GM12878 (cell line): ENCODE data around the gene PLEKHH1. TPM values are rescaled to one million over a fixed set of nuclear protein-coding genes. Genes with fewer than 3 reads are reported as not detected.

Experiments
- ATAC-seq: fragments of 200-7000 bp; cut with Tn5 transposase; 3 replicates; pipeline ENCODE4 v1.9.1; 2020; ENCODE audit warnings: mild to moderate bottlenecking, moderate library complexity
- BruUV-seq: library from RNA; stranded (reverse); fragments of 400-500 nt; replicated peaks from 2 replicates; lab custom pipeline; 2021; lab: Mats Ljungman, UMichigan
- CTCF ChIA-PET: fragments of 300-600 bp; sonication (Branson Sonifier 250); formaldehyde crosslinking; extraction: SDS; loops from one replicate; lab custom pipeline; 2021; ENCODE audit warnings: inconsistent platforms; lab: Yijun Ruan, JAX
- POLR2A ChIA-PET: fragments of 350-600 bp; formaldehyde crosslinking; extraction: SDS; loops from one replicate; lab custom pipeline; 2021; ENCODE audit warnings: inconsistent platforms; lab: Charles Lee
- RAD21 ChIA-PET: fragments of 300-600 bp; sonication (Branson Sonifier 250); formaldehyde crosslinking; loops from one replicate; lab custom pipeline; 2023; ENCODE audit warnings: antibody characterized with exemption; ENCODE audit not compliant: unreplicated experiment; lab: Charles Lee
- SMC1A ChIA-PET: fragments of 300-600 bp; sonication (Branson Sonifier 250); formaldehyde crosslinking; loops from one replicate; lab custom pipeline; 2023; ENCODE audit not compliant: unreplicated experiment, uncharacterized antibody; lab: Charles Lee
- DNase-seq: peaks from one replicate; pipeline ENCODE4 v3.0.0-alpha.2; 2011; ENCODE audit warnings: low read depth, low spot score
- FAIRE-seq: peaks from 3 replicates; lab custom pipeline; 2011; peaks lifted over from hg19 to GRCh38; lab: Jason Lieb, UNC
- H2AFZ ChIP-seq: 2 replicates; pipeline ENCODE4 v1.6.0; 2011; ENCODE audit warnings: low read depth, low read length, control low read depth; ENCODE audit not compliant: control insufficient read depth
- H3K27ac ChIP-seq: 2 replicates; pipeline ENCODE4 v1.5.1; 2011; ENCODE audit warnings: control low read depth; ENCODE audit not compliant: control insufficient read depth, insufficient read depth
- H3K27me3 ChIP-seq, 2 experiments: replicated peaks in 1 of 2; 2 replicates each; pipeline versions ENCODE4 v1.6.0 to v1.6.1; 2011; ENCODE audit warnings: low read length in 1 of 2; ENCODE audit not compliant: control insufficient read depth in 2 of 2, insufficient read depth in 2 of 2
- H3K36me3 ChIP-seq, 2 experiments: 2 replicates each; pipeline ENCODE4 v1.5.1; 2011; ENCODE audit warnings: low read length in 1 of 2; ENCODE audit not compliant: control insufficient read depth in 2 of 2, insufficient read depth in 2 of 2
- H3K4me1 ChIP-seq: 2 replicates; pipeline ENCODE4 v1.6.1; 2011; ENCODE audit warnings: mild to moderate bottlenecking, low read length, moderate library complexity, mixed read lengths; ENCODE audit not compliant: control insufficient read depth, insufficient read depth
- H3K4me2 ChIP-seq: 2 replicates; pipeline ENCODE4 v1.6.0; 2011; ENCODE audit warnings: control low read depth; ENCODE audit not compliant: control insufficient read depth, insufficient read depth
- H3K4me3 ChIP-seq: fragments of 200-600 bp; sonication (generic); 2 replicates; pipeline ENCODE4 v1.5.1; 2016
- H3K79me2 ChIP-seq: 2 replicates; pipeline ENCODE4 v1.6.0; 2011; ENCODE audit warnings: low read length; ENCODE audit not compliant: control insufficient read depth, insufficient read depth
- H3K9ac ChIP-seq: 2 replicates; pipeline ENCODE4 v1.8.0; 2011; ENCODE audit warnings: low read length, control low read depth, mixed read lengths; ENCODE audit not compliant: control insufficient read depth, insufficient read depth
- H3K9me3 ChIP-seq: replicated peaks from 3 replicates; pipeline ENCODE4 v1.5.1; 2011; ENCODE audit warnings: mild to moderate bottlenecking, low read length; ENCODE audit not compliant: control insufficient read depth, insufficient read depth
- H4K20me1 ChIP-seq: 2 replicates; pipeline ENCODE4 v1.6.0; 2011; ENCODE audit not compliant: control insufficient read depth, insufficient read depth
- ATF7 ChIP-seq: fragments of 450-650 bp; IDR thresholded peaks from 2 replicates; pipeline ENCODE4 v1.6.1; 2016; ENCODE audit warnings: low read depth, mild to moderate bottlenecking
- EZH2 ChIP-seq: IDR thresholded peaks from 2 replicates; pipeline ENCODE4 v1.6.1; 2012; ENCODE audit warnings: low read depth, mild to moderate bottlenecking, control low read depth, inconsistent platforms, low read length, borderline replicate concordance; ENCODE audit not compliant: control insufficient read depth
- MAX ChIP-seq: IDR thresholded peaks from 2 replicates; pipeline ENCODE4 v1.6.1; 2012; ENCODE audit warnings: low read depth, low read length, improper control_type of control experiment
- MTA3 ChIP-seq: IDR thresholded peaks from 2 replicates; pipeline ENCODE4 v1.6.1; 2012; ENCODE audit warnings: low read length, inconsistent platforms, borderline replicate concordance
- POLR2AphosphoS5 ChIP-seq: IDR thresholded peaks from 2 replicates; pipeline ENCODE4 v1.6.1; 2011; ENCODE audit warnings: mild to moderate bottlenecking, low read length, inconsistent platforms
- RELB ChIP-seq: fragments of 450-650 bp; IDR thresholded peaks from 2 replicates; pipeline ENCODE4 v1.6.1; 2017; ENCODE audit warnings: low read depth, mild to moderate bottlenecking, moderate library complexity
- STAT1 ChIP-seq: fragments of 450-650 bp; conservative IDR thresholded peaks from 2 replicates; pipeline ENCODE4 v1.6.1; 2014; ENCODE audit warnings: antibody characterized with exemption, mild to moderate bottlenecking
- ZNF592 ChIP-seq: fragments of 450-650 bp; IDR thresholded peaks from 2 replicates; pipeline ENCODE4 v1.6.1; 2017; ENCODE audit warnings: mild to moderate bottlenecking, moderate library complexity
- WGBS: methylation state at CpG from one replicate; pipeline ENCODE4 v1.1.6; 2016; ENCODE audit warnings: low lambda C conversion rate; ENCODE audit not compliant: insufficient replicate concordance, insufficient coverage; ENCODE audit errors: missing lambda C conversion rate; 5-methylcytosine and 5-hydroxymethylcytosine counted together
- in situ Hi-C: fragments of 300-500 bp; cut with MboI; formaldehyde crosslinking; loops from 9 replicates; pipeline ENCODE4 v1.14.3; 2018; ENCODE audit warnings: mixed read lengths
- intact Hi-C: fragments of 100-400 bp; cut with micrococcal nuclease; formaldehyde crosslinking; loops from one replicate; pipeline ENCODE4 v1.14.2; 2022; ENCODE audit not compliant: unreplicated experiment
- polyA plus RNA-seq, 11 experiments: library from polyadenylated mRNA; depleted of rRNA in 4 of 11; unstranded in 6 of 11; stranded (reverse) in 5 of 11; fragments of >200 nt; fragmentation: Nextera tagmentation in 4 of 11; fragmentation: Illumina TruSeq in 1 of 11; extraction: Ambion mirVana in 4 of 11; extraction: Trizol in 1 of 11; gene quantifications; 1 replicate in 1 of 11; 2 replicates in 10 of 11; pipeline versions ENCODE4 v1.2.1 to v1.2.3, GENCODE V29; 2011 to 2016; ENCODE audit warnings: inconsistent platforms in 2 of 11, missing spikeins in 2 of 11, low read depth in 1 of 11
- total RNA-seq, 4 experiments: library from RNA; depleted of rRNA in 3 of 4; stranded (reverse); fragments of >200 nt in 3 of 4; fragmentation: Illumina TruSeq in 1 of 4; extraction: Trizol in 1 of 4; gene quantifications; 2 replicates each; pipeline versions ENCODE4 v1.2.1 to v1.2.3, GENCODE V29; 2013 to 2021

PLEKHH1 gene
- total and polyA plus RNA-seq, 10 of the 15 experiments (the other 5 are each of a cell fraction or from before 2014, with no cell fraction given): 0.11 to 0.95 (median 0.41) TPM

- ChIA-PET SMC1A (no interaction called here), POLR2A (no interaction called here), RAD21 (no interaction called here), CTCF (no interaction called here)
- Histone ChIP-seq H3K9ac (no peak overlapping the region), H3K4me3 (no peak overlapping the region), H3K9me3 (no peaks in the 10 kb centered on the region), H3K4me2 (no peak overlapping the region), H2AFZ (no peak overlapping the region), H3K36me3 (no peaks in the 10 kb centered on the region), H3K27me3 (no peaks in the 10 kb centered on the region; a peak in 1 of 4 replicates), H3K27ac (no peak overlapping the region), H3K4me1 (no peaks in the 10 kb centered on the region), H3K79me2 (no peaks in the 10 kb centered on the region), H4K20me1 (no peaks in the 10 kb centered on the region)
- no peak for TF ChIP-seq ATF7
- no peak for TF ChIP-seq MTA3
- TF ChIP-seq POLR2AphosphoS5: no peak
- no peak for TF ChIP-seq MAX
- no peak for TF ChIP-seq ZNF592
- TF ChIP-seq EZH2: no peak
- TF ChIP-seq RELB: no peak
- TF ChIP-seq STAT1: no peak
- WGBS: 13% methylated on average over 4 of the region's 4 CpGs
- ATAC-seq: no peak
- intact Hi-C loops: no loop called here
- in situ Hi-C loops: no loop called here
- no peak for DNase-seq
- BruUV-seq: no TSS peak
- FAIRE-seq: no peak
These were observed 31.4 kb upstream of the PLEKHH1 start for GRCh38 chr14:67501670-67502069.
